ENCODE measurements around the gene CDH4.
"Not testable (repeated sequence)": the region's sequence is repeated elsewhere in the genome, so short reads cannot be mapped to it uniquely, and the experiment has no call there.

CDH4 gene

DNA sequence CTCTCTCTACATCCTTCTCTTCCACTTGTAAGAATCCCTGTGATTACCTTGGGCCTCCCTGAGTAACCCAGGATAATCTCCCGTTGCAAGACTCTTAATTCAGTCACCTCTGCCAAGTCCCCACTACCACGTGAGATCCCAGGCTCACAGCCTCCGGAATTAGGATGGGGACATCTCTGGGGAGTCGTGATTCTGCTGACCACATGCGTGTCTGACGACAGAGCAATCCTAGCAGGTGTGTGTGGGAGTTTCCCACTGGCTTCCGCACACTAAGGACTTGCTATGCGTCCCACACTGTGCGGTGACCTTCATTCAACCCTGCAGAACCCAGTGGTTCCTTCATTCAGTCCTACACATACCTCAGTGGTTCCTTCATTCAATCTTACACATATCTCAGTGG is 11.9 kb downstream of the CDH4 start:
- no peak overlapping the region for H3K9ac ChIP-seq (ENCODE audit: low read length)
- H3K9me3 ChIP-seq (ENCODE audit: control insufficient read depth, insufficient read depth, low read depth, low read length): no peaks in the 10 kb centered on the region
- H3K36me3 ChIP-seq (ENCODE audit: control insufficient read depth, insufficient read depth, low read length): no peaks in the 10 kb centered on the region
- no peak overlapping the region for H3K4me3 ChIP-seq (ENCODE audit: low read depth, low read length)
- H3K27me3 ChIP-seq (ENCODE audit: control insufficient read depth, insufficient read depth, low read length): peaks cover 12% of the 10 kb centered on the region; the same call in 1 of the 2 replicates
- peaks cover 6% of the 10 kb centered on the region for H3K4me1 ChIP-seq (ENCODE audit: control insufficient read depth, insufficient read depth, low read length)
- H3K27ac ChIP-seq (ENCODE audit: low read depth, low read length): no peak overlapping the region

DNA sequence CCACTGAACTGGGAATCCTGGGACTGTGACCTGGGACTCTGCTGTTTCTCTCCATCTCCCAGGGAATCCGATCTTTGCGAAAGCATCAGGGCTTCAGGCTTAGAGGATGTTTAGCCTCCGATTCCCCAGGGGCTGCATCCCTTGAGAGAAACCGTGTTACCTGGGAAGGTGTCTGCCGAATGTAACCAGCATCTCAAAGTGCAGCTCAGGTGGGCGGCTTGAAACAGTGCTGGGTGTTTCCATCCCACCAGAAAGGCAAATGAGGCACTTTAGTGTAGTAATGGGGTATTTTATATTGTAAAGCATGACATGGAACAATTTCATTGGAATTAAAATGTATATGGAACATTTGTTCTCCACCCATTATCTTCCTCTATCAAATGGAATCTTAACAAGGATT is 15.2 kb downstream of the CDH4 start:
- no peak overlapping the region for H3K4me3 ChIP-seq (ENCODE audit: low read depth, low read length)
- H3K9ac ChIP-seq (ENCODE audit: low read length): no peak overlapping the region
- peaks cover 8% of the 10 kb centered on the region for H3K4me1 ChIP-seq (ENCODE audit: control insufficient read depth, insufficient read depth, low read length)
- 0 out of 2 replicates have a peak, but pooled peaks cover 4% of the 10 kb centered on the region for H3K27me3 ChIP-seq (ENCODE audit: control insufficient read depth, insufficient read depth, low read length)
- no peak overlapping the region for H3K27ac ChIP-seq (ENCODE audit: low read depth, low read length)
- H3K36me3 ChIP-seq (ENCODE audit: control insufficient read depth, insufficient read depth, low read length): no peaks in the 10 kb centered on the region
- no peaks in the 10 kb centered on the region for H3K9me3 ChIP-seq (ENCODE audit: control insufficient read depth, insufficient read depth, low read depth, low read length)

DNA sequence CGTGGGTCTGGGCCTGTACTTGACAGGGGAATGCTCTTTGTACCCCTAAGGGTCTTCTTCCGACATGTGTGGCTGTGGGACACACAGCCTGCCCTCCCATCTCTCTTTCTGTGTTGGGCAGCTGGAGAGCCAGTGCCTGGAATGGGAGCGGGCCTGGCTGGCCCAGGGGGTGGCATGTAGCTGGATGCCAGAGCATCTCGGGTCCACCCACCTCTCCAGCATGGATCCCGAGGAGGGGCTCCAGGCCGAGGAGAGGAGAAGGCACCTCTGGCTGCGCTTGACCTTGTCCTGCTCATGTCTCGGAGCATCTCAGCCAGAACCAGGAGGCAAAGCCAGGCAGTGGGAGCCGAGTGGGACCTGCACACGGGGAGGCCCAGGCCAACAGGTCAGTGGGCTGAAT is 16.0 kb downstream of the CDH4 start:
- Histone ChIP-seq H3K27me3 (ENCODE audit: control insufficient read depth, insufficient read depth, low read length) (0 out of 2 replicates have a peak, but pooled peaks cover 4% of the 10 kb centered on the region), H3K4me1 (ENCODE audit: control insufficient read depth, insufficient read depth, low read length) (peaks cover 6% of the 10 kb centered on the region; the same call in 1 of the 2 replicates), H3K9ac (ENCODE audit: low read length) (no peak overlapping the region), H3K4me3 (ENCODE audit: low read depth, low read length) (no peak overlapping the region), H3K27ac (ENCODE audit: low read depth, low read length) (no peak overlapping the region), H3K9me3 (ENCODE audit: control insufficient read depth, insufficient read depth, low read depth, low read length) (no peaks in the 10 kb centered on the region), H3K36me3 (ENCODE audit: control insufficient read depth, insufficient read depth, low read length) (no peaks in the 10 kb centered on the region)

DNA sequence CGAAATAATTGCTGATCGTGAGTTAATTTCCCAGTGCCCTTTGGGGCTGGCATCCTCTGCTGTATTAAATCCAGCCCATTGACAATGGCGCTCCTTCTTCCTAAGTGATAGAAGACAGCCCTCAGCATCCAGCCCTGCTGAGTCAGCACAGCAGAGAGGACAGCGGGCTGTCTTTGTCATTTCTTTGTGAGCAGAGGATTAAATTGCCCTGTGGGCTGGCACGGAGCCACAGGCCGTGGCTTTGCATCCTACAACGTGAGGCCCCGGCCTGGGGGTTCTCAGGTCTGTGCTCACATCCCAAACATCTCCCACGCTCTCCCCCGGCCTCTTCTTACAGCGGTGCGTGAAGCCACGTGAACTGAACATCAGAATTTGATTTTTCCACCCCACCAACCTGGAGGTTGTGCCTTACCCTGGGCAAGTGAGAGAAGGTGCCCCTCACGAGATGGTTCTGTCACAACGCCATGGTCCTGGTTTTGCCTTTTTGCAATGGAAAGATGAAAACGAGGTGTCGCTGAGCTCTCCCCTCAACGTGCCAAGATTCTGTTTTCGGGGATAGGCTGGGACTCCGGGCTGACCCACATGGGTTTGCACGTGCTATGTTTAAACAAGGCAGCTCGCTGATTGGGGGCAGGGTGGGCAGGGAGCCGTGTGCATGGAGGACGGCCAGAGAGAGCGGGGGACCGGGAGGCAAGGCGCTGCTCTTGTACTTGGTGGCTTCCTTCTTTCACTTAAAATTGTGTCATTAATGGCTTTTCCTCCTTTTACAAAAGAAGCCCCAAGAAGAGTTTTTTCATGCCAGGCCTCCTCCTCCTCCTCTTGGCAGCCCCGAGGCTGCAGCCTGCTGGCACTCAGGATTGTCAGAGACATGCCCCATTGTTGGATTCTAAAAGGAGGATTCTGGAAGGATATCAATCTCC is 19.5 kb downstream of the CDH4 start:
- peaks cover 3% of the 10 kb centered on the region; the same call in 1 of the 2 replicates for H3K4me1 ChIP-seq (ENCODE audit: control insufficient read depth, insufficient read depth, low read length)
- H3K36me3 ChIP-seq (ENCODE audit: control insufficient read depth, insufficient read depth, low read length): no peaks in the 10 kb centered on the region
- H3K9ac ChIP-seq (ENCODE audit: low read length): no peak overlapping the region
- no peak overlapping the region for H3K27ac ChIP-seq (ENCODE audit: low read depth, low read length)
- H3K4me3 ChIP-seq (ENCODE audit: low read depth, low read length): no peak overlapping the region
- no peaks in the 10 kb centered on the region for H3K27me3 ChIP-seq (ENCODE audit: control insufficient read depth, insufficient read depth, low read length)
- H3K9me3 ChIP-seq (ENCODE audit: control insufficient read depth, insufficient read depth, low read depth, low read length): peaks cover 2% of the 10 kb centered on the region; the same call in 1 of the 2 replicates

DNA sequence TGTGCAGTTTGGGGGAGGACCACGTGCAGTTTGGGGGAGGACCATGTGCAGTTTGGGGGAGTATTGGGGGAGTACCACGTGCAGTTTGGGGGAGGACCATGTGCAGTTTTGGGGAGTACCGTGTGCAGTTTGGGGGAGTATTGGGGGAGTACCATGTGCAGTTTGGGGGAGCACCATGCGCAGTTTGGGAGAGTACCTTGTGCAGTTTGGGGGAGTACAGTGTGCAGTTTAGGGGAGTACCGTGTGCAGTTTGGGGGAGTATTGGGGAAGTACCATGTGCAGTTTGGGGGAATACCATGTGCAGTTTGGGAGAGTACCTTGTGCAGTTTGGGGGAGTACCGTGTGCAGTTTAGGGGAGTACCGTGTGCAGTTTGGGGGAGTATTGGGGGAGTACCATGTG is 21.0 kb downstream of the CDH4 start:
- not testable (repeated sequence) for H3K4me1 ChIP-seq (ENCODE audit: control insufficient read depth, insufficient read depth, low read length); H3K27ac ChIP-seq (ENCODE audit: low read depth, low read length); H3K4me3 ChIP-seq (ENCODE audit: low read depth, low read length); H3K36me3 ChIP-seq (ENCODE audit: control insufficient read depth, insufficient read depth, low read length); H3K9ac ChIP-seq (ENCODE audit: low read length); H3K27me3 ChIP-seq (ENCODE audit: control insufficient read depth, insufficient read depth, low read length); H3K9me3 ChIP-seq (ENCODE audit: control insufficient read depth, insufficient read depth, low read depth, low read length)

DNA sequence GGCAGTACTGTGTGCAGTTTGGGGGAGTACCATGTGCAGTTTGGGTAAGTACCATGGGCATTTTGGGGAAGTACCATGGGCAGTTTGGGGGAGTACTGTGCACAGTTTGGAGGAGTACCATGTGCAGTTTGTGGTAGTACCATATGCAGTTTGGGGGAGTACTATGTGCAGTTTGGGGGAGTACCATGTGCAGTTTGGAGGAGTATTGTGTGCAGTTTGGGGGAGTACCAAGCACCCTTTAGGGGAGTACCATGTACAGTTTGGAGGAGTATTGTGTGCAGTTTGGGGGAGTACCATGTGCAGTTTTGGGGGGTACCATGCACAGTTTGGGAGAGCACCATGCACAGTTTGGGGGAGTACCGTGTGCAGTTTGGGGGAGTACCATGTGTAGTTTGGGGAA is 21.6 kb downstream of the CDH4 start:
- not testable (repeated sequence) for H3K9ac ChIP-seq (ENCODE audit: low read length); H3K36me3 ChIP-seq (ENCODE audit: control insufficient read depth, insufficient read depth, low read length); H3K27me3 ChIP-seq (ENCODE audit: control insufficient read depth, insufficient read depth, low read length)

DNA sequence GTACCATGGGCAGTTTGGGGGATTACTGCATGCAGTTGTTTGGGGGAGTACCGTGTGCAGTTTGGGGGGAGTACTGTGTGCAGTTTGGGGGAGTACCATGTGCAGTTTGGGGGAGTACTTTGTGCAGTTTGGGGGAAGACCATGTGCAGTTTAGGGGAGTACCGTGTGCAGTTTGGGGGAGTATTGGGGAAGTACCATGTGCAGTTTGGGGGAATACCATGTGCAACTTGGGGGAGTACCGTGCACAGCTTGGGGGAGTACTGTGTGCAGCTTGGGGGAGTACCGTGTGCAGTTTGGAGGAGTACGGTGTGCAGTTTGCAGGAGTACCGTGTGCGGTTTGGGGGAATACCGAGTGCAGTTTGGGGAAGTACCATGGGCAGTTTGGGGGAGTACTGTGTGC is 22.3 kb downstream of the CDH4 start:
- Histone ChIP-seq H3K27ac (ENCODE audit: low read depth, low read length) (no peak overlapping the region), H3K36me3 (ENCODE audit: control insufficient read depth, insufficient read depth, low read length) (no peaks in the 10 kb centered on the region), H3K9me3 (ENCODE audit: control insufficient read depth, insufficient read depth, low read depth, low read length) (peaks cover 2% of the 10 kb centered on the region; the same call in 1 of the 2 replicates), H3K4me3 (ENCODE audit: low read depth, low read length) (no peak overlapping the region), H3K27me3 (ENCODE audit: control insufficient read depth, insufficient read depth, low read length) (no peaks in the 10 kb centered on the region), H3K9ac (ENCODE audit: low read length) (no peak overlapping the region), H3K4me1 (ENCODE audit: control insufficient read depth, insufficient read depth, low read length) (peaks cover 3% of the 10 kb centered on the region; the same call in 1 of the 2 replicates)

More for the DNA sequence above, 21.6 kb downstream of the CDH4 start:
- H3K9me3 ChIP-seq (ENCODE audit: control insufficient read depth, insufficient read depth, low read depth, low read length); H3K27ac ChIP-seq (ENCODE audit: low read depth, low read length); H3K4me3 ChIP-seq (ENCODE audit: low read depth, low read length); H3K4me1 ChIP-seq (ENCODE audit: control insufficient read depth, insufficient read depth, low read length): not testable (repeated sequence)

DNA sequence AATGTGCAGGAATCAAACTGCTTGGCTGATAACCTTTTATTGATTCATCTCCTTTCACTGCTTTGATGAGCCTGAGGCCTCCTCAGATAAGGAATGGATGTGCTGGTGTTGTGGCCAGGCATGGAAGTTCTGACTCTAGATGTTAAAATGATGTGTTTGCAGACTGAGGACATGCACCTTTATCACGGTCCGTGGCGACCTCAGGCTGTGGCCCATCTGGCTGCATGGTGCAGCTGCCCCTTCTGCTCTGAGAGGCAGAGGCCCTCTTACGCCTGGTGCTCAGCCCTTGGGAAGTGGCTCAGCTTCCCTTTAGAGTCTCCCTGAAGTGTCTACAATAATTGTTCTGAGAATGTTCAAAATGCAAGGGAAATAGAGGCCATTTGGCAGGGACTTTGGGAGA is 26.2 kb downstream of the CDH4 start:
- Histone ChIP-seq H3K27ac (ENCODE audit: low read depth, low read length) (no peak overlapping the region), H3K9me3 (ENCODE audit: control insufficient read depth, insufficient read depth, low read depth, low read length) (peaks cover 4% of the 10 kb centered on the region; the same call in 1 of the 2 replicates)

DNA sequence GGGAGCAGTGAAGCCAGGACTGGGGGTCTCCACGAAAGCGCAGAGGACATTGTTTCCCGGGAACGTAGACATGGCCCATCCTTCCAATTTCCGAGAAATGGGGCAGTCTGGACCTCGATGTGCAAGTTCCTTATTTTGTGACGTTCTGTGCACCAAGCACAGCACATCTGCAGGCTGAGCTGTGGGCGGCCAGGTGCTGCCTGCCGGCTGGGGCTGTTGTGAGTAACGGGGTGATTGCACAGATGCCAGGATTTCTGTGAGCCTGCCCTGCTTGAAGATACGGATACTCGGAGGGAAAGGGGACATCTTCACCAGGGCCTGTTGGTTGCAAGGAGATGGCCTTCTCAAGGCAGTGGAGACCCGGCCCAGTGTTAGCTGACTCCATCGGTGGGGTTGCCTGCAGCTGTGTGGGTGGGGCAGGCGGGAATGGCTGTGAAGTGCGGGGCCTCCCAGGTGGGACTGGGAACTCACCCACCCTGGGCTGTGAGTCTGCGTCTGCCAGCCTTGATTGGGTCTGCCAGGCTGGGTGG is 27.6 kb downstream of the CDH4 start:
- no peak overlapping the region for H3K27ac ChIP-seq (ENCODE audit: low read depth, low read length)
- H3K36me3 ChIP-seq (ENCODE audit: control insufficient read depth, insufficient read depth, low read length): no peaks in the 10 kb centered on the region
- no peaks in the 10 kb centered on the region for H3K27me3 ChIP-seq (ENCODE audit: control insufficient read depth, insufficient read depth, low read length)
- no peaks in the 10 kb centered on the region; the same call in 1 of the 2 replicates for H3K4me1 ChIP-seq (ENCODE audit: control insufficient read depth, insufficient read depth, low read length)
- peaks cover 3% of the 10 kb centered on the region; the same call in 1 of the 2 replicates for H3K9me3 ChIP-seq (ENCODE audit: control insufficient read depth, insufficient read depth, low read depth, low read length)
- no peak overlapping the region for H3K9ac ChIP-seq (ENCODE audit: low read length)
- no peak overlapping the region for H3K4me3 ChIP-seq (ENCODE audit: low read depth, low read length)

More for the DNA sequence above, 26.2 kb downstream of the CDH4 start:
- Histone ChIP-seq H3K27me3 (ENCODE audit: control insufficient read depth, insufficient read depth, low read length) (no peaks in the 10 kb centered on the region), H3K4me1 (ENCODE audit: control insufficient read depth, insufficient read depth, low read length) (no peaks in the 10 kb centered on the region; the same call in 1 of the 2 replicates), H3K36me3 (ENCODE audit: control insufficient read depth, insufficient read depth, low read length) (no peaks in the 10 kb centered on the region), H3K4me3 (ENCODE audit: low read depth, low read length) (no peak overlapping the region), H3K9ac (ENCODE audit: low read length) (no peak overlapping the region)

DNA sequence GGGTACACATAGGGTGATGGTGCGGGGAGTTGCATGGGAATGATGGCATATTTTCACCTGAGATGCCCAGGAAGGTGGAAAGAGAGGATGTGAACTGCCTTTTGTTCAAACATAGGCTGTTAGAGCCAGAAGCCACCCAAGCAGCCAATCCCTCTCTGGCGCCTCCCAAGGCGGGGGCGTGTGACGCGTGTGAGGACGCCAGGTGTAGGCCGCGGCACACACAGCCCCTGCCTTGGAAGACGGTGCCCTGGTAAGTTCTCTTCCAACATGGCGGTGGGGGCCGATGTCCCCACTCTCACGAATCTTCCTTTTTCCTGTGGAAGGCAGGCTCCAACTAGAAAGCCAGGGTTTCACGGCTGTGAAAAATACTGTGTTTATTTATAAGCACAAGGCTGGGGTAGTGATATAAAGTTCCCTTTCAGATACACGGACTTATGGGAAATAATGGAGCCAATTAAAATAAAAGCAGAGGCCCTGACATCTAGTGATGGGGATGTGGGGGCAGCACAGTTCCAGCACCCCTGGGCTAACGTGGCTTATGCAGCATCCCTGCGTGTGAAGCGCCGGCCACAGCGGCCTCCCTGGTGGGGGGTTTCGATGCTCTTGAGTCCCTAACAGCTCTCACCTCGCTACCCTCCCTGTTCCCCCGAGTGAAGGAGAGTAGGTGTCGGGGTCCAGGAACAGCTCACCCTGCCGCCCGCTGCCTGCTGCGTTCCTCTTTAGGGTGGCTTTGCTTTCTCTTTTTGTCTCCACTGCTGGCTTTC is 28.3 kb downstream of the CDH4 start:
- Histone ChIP-seq H3K36me3 (ENCODE audit: control insufficient read depth, insufficient read depth, low read length) (no peaks in the 10 kb centered on the region), H3K9ac (ENCODE audit: low read length) (no peak overlapping the region), H3K27ac (ENCODE audit: low read depth, low read length) (no peak overlapping the region), H3K9me3 (ENCODE audit: control insufficient read depth, insufficient read depth, low read depth, low read length) (peaks cover 3% of the 10 kb centered on the region; the same call in 1 of the 2 replicates), H3K4me1 (ENCODE audit: control insufficient read depth, insufficient read depth, low read length) (no peaks in the 10 kb centered on the region; the same call in 1 of the 2 replicates), H3K4me3 (ENCODE audit: low read depth, low read length) (no peak overlapping the region), H3K27me3 (ENCODE audit: control insufficient read depth, insufficient read depth, low read length) (no peaks in the 10 kb centered on the region)
